ENCODE results near the gene NRIP1. TPM values are rescaled to one million over a fixed set of nuclear protein-coding genes. Genes with fewer than 3 reads are reported as not detected.

NRIP1 gene
- total and polyA plus RNA-seq, 2 of the 13 experiments (the other 11 are each of a cell fraction or from before 2014, with no cell fraction given) = 21.0 to 69.0 TPM

- TF ChIP-seq ZBTB46 (CRISPR knock-in tag; IDR thresholded peaks at IDR 0.05; ENCODE audit: borderline replicate concordance) = no peak
- no peak for TF ChIP-seq ZBTB25 (CRISPR knock-in tag; IDR thresholded peaks at IDR 0.05)
- TF ChIP-seq CSRNP2 (CRISPR knock-in tag; conservative IDR thresholded peaks at IDR 0.05; ENCODE audit: low read depth) = no peak
- no peak for TF ChIP-seq ZNF33A (CRISPR knock-in tag; IDR thresholded peaks at IDR 0.05; ENCODE audit: borderline replicate concordance)
- TF ChIP-seq CBFB (CRISPR knock-in tag; IDR thresholded peaks at IDR 0.05) = no peak
- no peak for TF ChIP-seq HNF1B (CRISPR knock-in tag; IDR thresholded peaks at IDR 0.05)
Observed at GRCh38 chr21:14943616-14944015, 121.2 kb downstream of the NRIP1 start (continued).

Measured in HepG2 (cell line).